ENCODE results near the gene UGT8. TPM values are rescaled to one million over a fixed set of nuclear protein-coding genes. Genes with fewer than 3 reads are reported as not detected.

The UGT8 gene
- total and polyA plus RNA-seq, 2 of the 8 experiments (the other 6 are each of a cell fraction or from before 2014, with no cell fraction given) = 16.9 to 26.9 TPM

- Histone ChIP-seq H3K56ac (replicated peaks; ENCODE audit: insufficient read length, low read depth, low read length) (no peak overlapping the region), H2BK12ac (ENCODE audit: low read depth, low read length) (no peak overlapping the region), H3K14ac (ENCODE audit: insufficient read length) (no peak overlapping the region), H3K4me3 (ENCODE audit: extremely low read depth in 1 of 4, insufficient read depth in 2 of 4, low read depth in 3 of 4, low read length in 4 of 4) (no peak overlapping the region), H3K27me3 (replicated peaks in 1 of 4; ENCODE audit: control insufficient read depth in 3 of 4, extremely low read depth in 1 of 4, insufficient read depth in 3 of 4, low read length in 3 of 4) (no peaks in the 10 kb centered on the region), H3K23me2 (ENCODE audit: low read depth, low read length) (no peaks in the 10 kb centered on the region), H2AFZ (ENCODE audit: low read length) (no peak overlapping the region), H3K79me2 (ENCODE audit: control insufficient read depth in 1 of 2, insufficient read depth in 2 of 2, low read length in 2 of 2) (peaks cover 0 to 44% of the 10 kb centered on the region in 2 experiments; a peak in 2 of 4 replicates), H2AK5ac (ENCODE audit: low read depth, low read length) (no peak overlapping the region), H2BK120ac (replicated peaks; ENCODE audit: low read depth, low read length) (no peak overlapping the region), H3K4me2 (ENCODE audit: insufficient read depth in 1 of 2, low read depth in 2 of 2, low read length in 2 of 2) (no peak overlapping the region), H3K27ac (ENCODE audit: low read depth, low read length) (no peak overlapping the region), H2BK5ac (ENCODE audit: low read depth, low read length) (no peak overlapping the region), H2BK20ac (ENCODE audit: low read length) (no peak overlapping the region), H3K36me3 (ENCODE audit: control insufficient read depth in 2 of 4, insufficient read depth in 4 of 4, low read length in 3 of 4) (peaks cover 0 to 5% (median 0%) of the 10 kb centered on the region in 4 experiments; a peak in 2 of 8 replicates), H4K20me1 (replicated peaks in 1 of 2; ENCODE audit: control insufficient read depth in 1 of 2, insufficient read depth in 2 of 2, low read length in 2 of 2) (no peaks in the 10 kb centered on the region), H4K8ac (ENCODE audit: extremely low read depth, insufficient read depth, low read length) (no peak overlapping the region), H3K9me3 (ENCODE audit: insufficient read depth in 2 of 2, low read depth in 1 of 2, low read length in 1 of 2) (no peaks in the 10 kb centered on the region), H4K91ac (replicated peaks; ENCODE audit: insufficient read length, low read length) (no peak overlapping the region), H3K79me1 (ENCODE audit: low read depth, low read length) (peaks cover 2% of the 10 kb centered on the region; the same call in 1 of the 2 replicates), H2BK15ac (ENCODE audit: low read length) (no peak overlapping the region), H3K4me1 (replicated peaks in 1 of 4; ENCODE audit: control insufficient read depth in 3 of 4, insufficient read depth in 4 of 4, low read length in 3 of 4) (no peaks in the 10 kb centered on the region), H3K23ac (ENCODE audit: insufficient read length) (no peak overlapping the region), H4K5ac (ENCODE audit: insufficient read length, low read depth, low read length) (no peak overlapping the region), H3K4ac (replicated peaks; ENCODE audit: insufficient read length, low read depth, low read length) (no peak overlapping the region), H3K9ac (replicated peaks in 1 of 4; ENCODE audit: extremely low read depth in 1 of 4, low read depth in 3 of 4, low read length in 3 of 4) (no peak overlapping the region), H3K18ac (ENCODE audit: extremely low read depth, low read length) (no peak overlapping the region)
- FAIRE-seq = no peak
- DNase-seq (ENCODE audit: low read depth in 1 of 2, low spot score in 2 of 2) = no peak
- ChIA-PET POLR2A (ENCODE audit: partially characterized antibody) (no interaction called here), CTCF (ENCODE audit: partially characterized antibody) (no interaction called here)
- 97% methylated on average over 2 of the region's 2 CpGs; no CpG with 5 or more reads in 1 of the 2 experiments for WGBS, 2 experiments (ENCODE audit: extremely low coverage in 1 of 2, insufficient coverage in 1 of 2, insufficient read length in 1 of 2, insufficient replicate concordance in 2 of 2, low coverage in 1 of 2, low lambda C conversion rate in 2 of 2, missing lambda C conversion rate in 1 of 2)
- TF ChIP-seq TAF7 (optimal IDR thresholded peaks at IDR 0.05; ENCODE audit: borderline replicate concordance, low read depth, low read length) = no peak
- no peak for TF ChIP-seq USF2 (IDR thresholded peaks at IDR 0.05; ENCODE audit: low read length)
- TF ChIP-seq TBP (IDR thresholded peaks at IDR 0.05; ENCODE audit: low read depth, low read length) = no peak
- no peak for TF ChIP-seq PHF8 (conservative IDR thresholded peaks at IDR 0.05; ENCODE audit: low read depth, low read length)
- TF ChIP-seq TAF1 (IDR thresholded peaks at IDR 0.05; ENCODE audit: low read depth, low read length) = no peak
- no peak for TF ChIP-seq POU5F1 (IDR thresholded peaks at IDR 0.05; ENCODE audit: low read depth, low read length)
- TF ChIP-seq CBX8 (IDR thresholded peaks at IDR 0.05; ENCODE audit: borderline replicate concordance, low read depth, low read length) = no peak
- no peak for TF ChIP-seq POLR2A (IDR thresholded peaks at IDR 0.05; ENCODE audit: control extremely low read depth in 1 of 2, low read depth in 2 of 2, low read length in 2 of 2)
- no peak for TF ChIP-seq ATF3 (IDR thresholded peaks at IDR 0.05; ENCODE audit: insufficient read depth, low read depth, low read length)
- no peak for TF ChIP-seq ATF2 (IDR thresholded peaks at IDR 0.05; ENCODE audit: low read length)
- TF ChIP-seq SIX5 (IDR thresholded peaks at IDR 0.05; ENCODE audit: low read depth, low read length) = no peak
These were observed 27.6 kb downstream of the UGT8 start for GRCh38 chr4:114626196-114626595.

Measured in H1 (cell line).